IMR-90 (cell line): ENCODE measurements around the gene KCNT2. TPM values are rescaled to one million over a fixed set of nuclear protein-coding genes. Genes with fewer than 3 reads are reported as not detected.

Experiments used
- ATAC-seq: fragments of 200-7000 bp; cut with Tn5 transposase; 2 replicates; pipeline ENCODE4 v1.9.1; 2020; ENCODE audit warnings: low read depth, mild to moderate bottlenecking, moderate library complexity
- BruUV-seq: library from RNA; stranded (reverse); fragments of 400-500 nt; replicated peaks from 2 replicates; lab custom pipeline; 2021; lab: Mats Ljungman, UMichigan
- CTCF ChIA-PET: fragments of 300-600 bp; formaldehyde crosslinking; extraction: SDS; loops from one replicate; lab custom pipeline; 2021; ENCODE audit warnings: antibody characterized with exemption; lab: Yijun Ruan, JAX
- POLR2A ChIA-PET: fragments of 300-600 bp; sonication (Branson Sonifier 250); formaldehyde crosslinking; loops from one replicate; lab custom pipeline; 2022; ENCODE audit warnings: antibody characterized with exemption; ENCODE audit not compliant: unreplicated experiment; lab: Charles Lee
- DNase-seq: peaks from one replicate; pipeline ENCODE4 v3.0.0; 2013
- H2AFZ ChIP-seq: replicated peaks from 2 replicates; pipeline ENCODE3; 2013; ENCODE audit warnings: low read length, mild to moderate bottlenecking; ENCODE audit not compliant: poor library complexity
- H2AK5ac ChIP-seq: 2 replicates; pipeline ENCODE4 v1.6.1; 2013; ENCODE audit warnings: low read depth, low read length, inconsistent platforms
- H2AK9ac ChIP-seq: replicated peaks from 2 replicates; pipeline ENCODE3; 2013; ENCODE audit warnings: mild to moderate bottlenecking, low read depth, low read length, moderate library complexity; ENCODE audit not compliant: poor library complexity
- H2BK120ac ChIP-seq: 2 replicates; pipeline ENCODE4 v1.6.1; 2013; ENCODE audit warnings: low read depth, low read length, inconsistent platforms
- H2BK15ac ChIP-seq: 3 replicates; pipeline ENCODE4 v1.6.1; 2013; ENCODE audit warnings: low read depth, low read length, inconsistent platforms
- H2BK20ac ChIP-seq: 2 replicates; pipeline ENCODE4 v1.6.1; 2013; ENCODE audit warnings: low read depth, mild to moderate bottlenecking, inconsistent platforms, low read length, moderate library complexity
- H2BK5ac ChIP-seq: 2 replicates; pipeline ENCODE4 v1.6.1; 2013; ENCODE audit warnings: mild to moderate bottlenecking, low read depth, low read length, inconsistent platforms; ENCODE audit not compliant: poor library complexity, severe bottlenecking
- H3K14ac ChIP-seq: replicated peaks from 2 replicates; pipeline ENCODE4 v1.6.1; 2013; ENCODE audit warnings: low read depth, low read length, inconsistent platforms
- H3K18ac ChIP-seq: 2 replicates; pipeline ENCODE4 v1.6.1; 2013; ENCODE audit warnings: low read depth, low read length, control low read depth
- H3K23ac ChIP-seq: 2 replicates; pipeline ENCODE4 v1.6.1; 2013; ENCODE audit warnings: low read depth, low read length, inconsistent platforms
- H3K27ac ChIP-seq: 2 replicates; pipeline ENCODE4 v1.5.1; 2013; ENCODE audit warnings: mild to moderate bottlenecking, control low read depth, low read length; ENCODE audit not compliant: insufficient read depth
- H3K27me3 ChIP-seq: 2 replicates; pipeline ENCODE4 v1.6.1; 2013; ENCODE audit warnings: low read length; ENCODE audit not compliant: control insufficient read depth, insufficient read depth
- H3K36me3 ChIP-seq: 2 replicates; pipeline ENCODE4 v1.6.1; 2013; ENCODE audit warnings: low read length, mixed read lengths; ENCODE audit not compliant: control insufficient read depth, insufficient read depth
- H3K4ac ChIP-seq: 2 replicates; pipeline ENCODE4 v1.6.1; 2013; ENCODE audit warnings: low read depth, low read length, inconsistent platforms
- H3K4me1 ChIP-seq: 2 replicates; pipeline ENCODE4 v1.6.1; 2013; ENCODE audit warnings: low read length, mixed read lengths; ENCODE audit not compliant: control insufficient read depth, insufficient read depth
- H3K4me2 ChIP-seq: 2 replicates; pipeline ENCODE4 v1.6.1; 2013; ENCODE audit warnings: low read depth, mild to moderate bottlenecking, control low read depth, low read length, moderate library complexity
- H3K4me3 ChIP-seq: 2 replicates; pipeline ENCODE4 v1.5.1; 2013; ENCODE audit warnings: low read depth, mild to moderate bottlenecking, control low read depth, low read length, moderate library complexity; ENCODE audit not compliant: insufficient read depth
- H3K56ac ChIP-seq: 2 replicates; pipeline ENCODE4 v1.6.1; 2013; ENCODE audit warnings: low read length, inconsistent platforms; ENCODE audit not compliant: insufficient read depth; ENCODE audit errors: extremely low read depth
- H3K79me1 ChIP-seq, 2 experiments: 2 replicates each; pipeline ENCODE4 v1.6.1; 2013; ENCODE audit warnings: low read length in 2 of 2, inconsistent platforms in 1 of 2, low read depth in 1 of 2
- H3K9ac ChIP-seq: 2 replicates; pipeline ENCODE4 v1.6.1; 2013; ENCODE audit warnings: low read depth, low read length, control low read depth
- H3K9me1 ChIP-seq: 2 replicates; pipeline ENCODE4 v1.6.1; 2013; ENCODE audit warnings: low read length, inconsistent platforms; ENCODE audit not compliant: insufficient read depth
- H3K9me3 ChIP-seq: 2 replicates; pipeline ENCODE4 v1.6.1; 2013; ENCODE audit warnings: low read length; ENCODE audit not compliant: control insufficient read depth, insufficient read depth
- H4K20me1 ChIP-seq: 2 replicates; pipeline ENCODE4 v1.6.1; 2013; ENCODE audit warnings: low read length, inconsistent platforms; ENCODE audit not compliant: insufficient read depth
- H4K5ac ChIP-seq: 2 replicates; pipeline ENCODE4 v1.6.1; 2013; ENCODE audit warnings: mild to moderate bottlenecking, low read depth, low read length, control low read depth
- H4K8ac ChIP-seq, 2 experiments: 2 replicates each; pipeline ENCODE4 v1.6.1; 2013; ENCODE audit warnings: low read depth in 2 of 2, low read length in 2 of 2, control low read depth in 1 of 2, inconsistent platforms in 1 of 2
- H4K91ac ChIP-seq: 2 replicates; pipeline ENCODE4 v1.6.1; 2013; ENCODE audit warnings: low read depth, low read length, inconsistent platforms; ENCODE audit not compliant: insufficient read depth
- CHD1 ChIP-seq: IDR thresholded peaks from 2 replicates; pipeline ENCODE4 v1.6.1; 2012; ENCODE audit warnings: low read depth, low read length, improper control_type of control experiment
- MAFK ChIP-seq: IDR thresholded peaks from 2 replicates; pipeline ENCODE4 v1.6.1; 2012; ENCODE audit warnings: low read depth, low read length, improper control_type of control experiment
- RAD21 ChIP-seq: IDR thresholded peaks from 2 replicates; pipeline ENCODE4 v1.6.1; 2012; ENCODE audit warnings: low read length, improper control_type of control experiment
- RCOR1 ChIP-seq: IDR thresholded peaks from 2 replicates; pipeline ENCODE4 v1.6.1; 2012; ENCODE audit warnings: mild to moderate bottlenecking, low read length, improper control_type of control experiment; ENCODE audit not compliant: insufficient replicate concordance
- WGBS, 2 experiments: methylation state at CpG; one replicate each; pipeline versions ENCODE4 v1.1.5 to v1.1.7; 2013; ENCODE audit warnings: missing lambda C conversion rate in 2 of 2; ENCODE audit not compliant: insufficient read length in 1 of 2; ENCODE audit errors: extremely low coverage in 2 of 2; 5-methylcytosine and 5-hydroxymethylcytosine counted together
- dilution Hi-C: fragments of 300-500 bp; cut with HindIII; formaldehyde crosslinking; loops from one replicate; pipeline ENCODE4 v1.14.3; 2018; ENCODE audit warnings: low sequenced_read_pairs; ENCODE audit not compliant: unreplicated experiment
- in situ Hi-C: fragments of 300-500 bp; cut with MboI; formaldehyde crosslinking; loops from 3 replicates; pipeline ENCODE4 v1.14.3; 2019; ENCODE audit warnings: low sequenced_read_pairs, inconsistent platforms, mixed read lengths
- intact Hi-C: fragments of 100-400 bp; cut with micrococcal nuclease; formaldehyde crosslinking; loops from 2 replicates; pipeline ENCODE4 v1.10.0; 2022
- polyA plus RNA-seq, 3 experiments: library from polyadenylated mRNA; depleted of rRNA; stranded (reverse); fragments of >200 nt; gene quantifications; 2 replicates each; pipeline ENCODE4 v1.2.3, GENCODE V29; 2012; ENCODE audit warnings: low replicate concordance in 1 of 3
- total RNA-seq: library from RNA; depleted of rRNA; stranded (reverse); fragments of >200 nt; gene quantifications from 2 replicates; pipeline ENCODE4 v1.2.3, GENCODE V29; 2012
- TF ChIP-seq, protein P1 (sequence below): fragments of 150-350 bp; IDR thresholded peaks from 2 replicates; pipeline ENCODE4 v1.6.1; 2016; ENCODE audit warnings: low read depth, mild to moderate bottlenecking, low read length, moderate library complexity, borderline replicate concordance

Gene KCNT2
- total and polyA plus RNA-seq, 2 of the 4 experiments (the other 2 are of a cell fraction) = 0.22 to 0.72 TPM

DNA sequence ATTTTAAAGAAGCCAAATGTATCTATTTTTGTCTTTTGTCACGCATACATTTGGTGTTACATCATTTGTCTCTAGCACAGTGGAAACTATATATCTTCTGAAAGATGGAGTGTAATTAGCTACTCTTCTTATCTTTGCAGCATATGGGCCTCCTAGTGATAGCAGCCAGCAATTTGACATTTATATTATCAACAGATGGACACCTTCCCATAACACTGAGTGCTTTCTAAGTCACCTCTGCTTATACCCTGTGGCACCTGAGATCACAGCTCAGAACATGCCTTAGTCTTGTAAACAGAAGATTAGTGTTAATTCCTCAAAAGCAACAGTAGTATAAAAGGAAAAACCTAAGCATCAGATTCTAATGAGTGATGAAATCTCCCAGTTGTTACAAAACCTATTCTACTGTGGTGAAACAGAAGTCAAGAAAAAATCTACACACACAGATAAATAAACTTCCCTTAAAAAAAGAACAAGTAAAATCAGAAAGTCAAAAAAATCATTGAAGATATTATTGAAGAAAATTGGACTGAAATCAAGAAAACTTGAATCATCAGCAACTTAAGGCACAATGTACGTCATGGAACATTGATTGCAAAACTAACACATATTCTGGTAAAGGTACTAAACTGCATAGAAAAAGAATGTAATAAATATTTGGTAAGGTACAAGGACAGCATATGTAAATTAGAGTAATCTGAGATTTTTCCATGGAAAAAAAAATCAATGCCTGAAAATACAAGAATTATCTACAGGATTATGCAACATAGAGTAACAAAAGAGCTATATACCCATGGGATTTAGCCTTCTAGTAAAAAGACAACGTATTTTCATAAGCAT, 61.7 kb downstream of the KCNT2 start:
- Histone ChIP-seq H4K5ac (no peak overlapping the region), H2BK5ac (no peak overlapping the region), H4K20me1 (no peaks in the 10 kb centered on the region), H4K8ac (no peak overlapping the region), H3K14ac (no peak overlapping the region), H2BK20ac (no peak overlapping the region), H2AK9ac (no peak overlapping the region), H2BK15ac (no peak overlapping the region), H3K9me3 (no peaks in the 10 kb centered on the region), H2AK5ac (no peak overlapping the region), H3K27me3 (no peaks in the 10 kb centered on the region), H3K4me2 (no peak overlapping the region), H3K27ac (no peak overlapping the region), H3K9me1 (no peaks in the 10 kb centered on the region), H3K9ac (no peak overlapping the region), H4K91ac (no peak overlapping the region), H3K4me3 (no peak overlapping the region), H2BK120ac (no peak overlapping the region), H3K18ac (no peak overlapping the region), H3K4me1 (no peaks in the 10 kb centered on the region), H3K79me1 (no peaks in the 10 kb centered on the region), H3K56ac (no peak overlapping the region), H3K4ac (no peak overlapping the region), H2AFZ (no peak overlapping the region), H3K36me3 (no peaks in the 10 kb centered on the region), H3K23ac (no peak overlapping the region)
- ChIA-PET CTCF (no interaction called here), POLR2A (no interaction called here)
- in situ Hi-C loops (no loop called here), intact Hi-C loops (no loop called here), dilution Hi-C loops (no loop called here)
- no peak for DNase-seq
- no peak; the same call in 1 of the 2 replicates for ATAC-seq
- WGBS, 2 experiments = no CpG with 5 or more reads among the region's 3 CpGs
- no peak for TF ChIP-seq CHD1
- TF ChIP-seq RAD21 = no peak
- TF ChIP-seq MAFK = no peak
- TF ChIP-seq, protein P1, sequence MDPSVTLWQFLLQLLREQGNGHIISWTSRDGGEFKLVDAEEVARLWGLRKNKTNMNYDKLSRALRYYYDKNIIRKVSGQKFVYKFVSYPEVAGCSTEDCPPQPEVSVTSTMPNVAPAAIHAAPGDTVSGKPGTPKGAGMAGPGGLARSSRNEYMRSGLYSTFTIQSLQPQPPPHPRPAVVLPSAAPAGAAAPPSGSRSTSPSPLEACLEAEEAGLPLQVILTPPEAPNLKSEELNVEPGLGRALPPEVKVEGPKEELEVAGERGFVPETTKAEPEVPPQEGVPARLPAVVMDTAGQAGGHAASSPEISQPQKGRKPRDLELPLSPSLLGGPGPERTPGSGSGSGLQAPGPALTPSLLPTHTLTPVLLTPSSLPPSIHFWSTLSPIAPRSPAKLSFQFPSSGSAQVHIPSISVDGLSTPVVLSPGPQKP = no peak
- no peak for TF ChIP-seq RCOR1
- no TSS peak for BruUV-seq
